Subcutaneous adipose tissue (tissue), 4 donors: ENCODE measurements around the gene ABHD17A. TPM values are rescaled to one million over a fixed set of nuclear protein-coding genes. Genes with fewer than 3 reads are reported as not detected.

Experiments
- CTCF ChIP-seq: fragments of 450-650 bp; IDR thresholded peaks from one replicate; pipeline ENCODE4 v1.5.1; 2016; ENCODE audit warnings: low read depth, mild to moderate bottlenecking, control low read depth, antibody characterized with exemption, moderate library complexity
- total RNA-seq, 4 donors: library from RNA; depleted of rRNA; stranded (reverse); fragments of >200 nt; gene quantifications; one replicate each; pipeline ENCODE4 v1.1.0, GENCODE V29; 2016

ABHD17A gene
- total RNA-seq, 4 donors from 2014 or later: 43.7 to 88.9 (median 56.8) TPM

GRCh38 chr19:1917926-1918325 is 32.6 kb upstream of the ABHD17A start:
- TF ChIP-seq CTCF: no peak

DNA sequence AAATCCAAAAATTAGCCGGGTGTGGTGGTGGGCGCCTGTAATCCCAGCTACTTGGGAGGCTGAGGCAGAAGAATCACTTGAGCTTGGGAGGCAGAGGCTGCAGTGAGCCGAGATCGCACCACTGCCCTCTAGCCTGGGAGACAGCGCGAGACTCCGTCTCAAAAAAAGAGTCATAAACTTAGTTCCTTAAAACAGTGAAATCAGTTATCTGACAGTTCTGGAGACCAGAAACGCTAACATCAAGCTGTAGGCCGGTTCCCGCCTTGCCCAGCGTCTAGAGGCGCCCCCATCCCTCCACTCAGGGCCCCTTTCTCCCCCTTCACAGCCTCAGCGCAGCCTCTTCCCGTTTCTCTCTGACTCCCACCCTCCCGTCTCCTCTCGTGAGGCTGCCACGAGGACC is 31.9 kb upstream of the ABHD17A start:
- TF ChIP-seq CTCF: no peak

- TF ChIP-seq CTCF: no peak
These were observed 29.6 kb upstream of the ABHD17A start for GRCh38 chr19:1914826-1915341.

DNA sequence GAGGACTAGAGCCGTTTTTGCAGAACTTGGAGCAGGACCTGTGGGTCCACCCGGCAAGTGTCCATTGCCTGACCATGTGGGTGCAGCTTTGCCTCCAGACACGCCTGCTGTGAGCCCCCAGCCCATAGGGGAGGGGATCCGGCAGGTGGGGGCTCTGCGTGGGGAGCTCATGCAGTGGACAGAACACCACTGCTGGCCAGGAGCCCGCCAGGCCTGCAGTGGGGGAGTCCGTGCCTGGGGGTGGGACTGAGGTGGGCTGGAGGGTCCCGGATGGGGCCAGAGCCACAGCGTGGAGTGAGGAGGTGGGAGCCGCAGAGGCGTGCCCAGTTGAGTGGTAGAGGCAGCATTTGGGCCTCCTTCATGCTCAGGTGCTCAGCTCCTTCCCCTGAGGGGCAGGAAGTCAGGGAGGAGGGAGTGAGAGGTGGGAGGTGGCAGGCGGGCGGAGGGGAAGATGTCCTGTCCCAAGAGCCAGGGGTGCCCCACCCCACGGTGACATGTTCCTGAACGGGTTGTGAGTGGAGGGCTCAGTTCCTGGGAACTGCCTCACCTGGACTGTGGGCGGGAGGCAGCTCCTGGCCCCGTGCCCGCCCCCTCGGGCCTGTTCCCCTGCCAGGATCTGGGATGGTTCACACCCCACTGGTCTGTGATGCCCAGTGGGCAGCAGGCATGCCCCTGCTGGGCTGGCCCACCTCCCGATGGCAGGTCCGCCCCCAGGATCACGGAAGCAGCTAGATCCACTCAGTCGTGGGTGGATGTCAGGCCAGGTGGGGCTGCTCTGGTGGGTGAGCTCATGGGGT is 28.7 kb upstream of the ABHD17A start:
- TF ChIP-seq CTCF: no peak

GRCh38 chr19:1912760-1913505 is 27.6 kb upstream of the ABHD17A start:
- TF ChIP-seq CTCF: no peak

DNA sequence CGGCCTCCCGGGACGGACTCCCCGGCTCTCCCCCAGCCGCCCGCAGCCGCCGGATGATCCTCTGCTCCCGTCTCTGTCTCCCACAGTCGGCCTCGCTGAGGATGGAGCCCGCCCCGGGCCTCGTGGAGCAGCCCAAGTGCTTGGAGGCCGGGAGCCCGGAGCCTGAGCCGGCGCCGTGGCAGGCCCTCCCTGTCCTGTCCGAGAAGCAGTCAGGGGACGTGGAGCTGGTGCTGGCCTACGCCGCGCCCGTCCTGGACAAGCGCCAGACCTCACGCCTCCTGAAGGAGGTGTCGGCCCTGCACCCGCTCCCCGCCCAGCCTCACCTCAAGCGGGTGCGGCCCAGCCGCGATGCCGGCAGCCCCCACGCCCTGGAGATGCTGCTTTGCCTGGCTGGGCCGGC is 26.7 kb upstream of the ABHD17A start:
- TF ChIP-seq CTCF: no peak

DNA sequence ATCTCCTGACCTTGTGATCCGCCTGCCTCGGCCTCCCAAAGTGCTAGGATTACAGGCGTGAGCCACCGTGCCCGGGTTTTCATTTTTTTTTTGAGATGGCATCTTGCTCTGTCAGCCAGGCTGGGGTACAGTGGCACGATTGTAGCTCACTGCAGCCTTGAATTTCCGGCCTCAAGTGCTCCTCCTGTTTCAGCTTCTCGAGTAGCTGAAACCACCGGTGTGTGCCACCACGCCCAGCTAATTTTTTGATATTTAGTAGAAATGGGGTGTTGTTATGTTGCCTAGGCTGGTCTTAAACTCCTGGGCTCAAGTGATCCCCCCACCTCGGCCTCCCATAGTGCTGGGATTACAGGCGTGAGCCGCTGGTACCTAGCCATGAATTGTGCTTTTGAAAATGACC is 25.8 kb upstream of the ABHD17A start:
- TF ChIP-seq CTCF: no peak
